HEK293T (cell line): ENCODE results near the gene CEP83.

ENCODE experiments used
- FOXA1 ChIP-seq: fragments of 450-650 bp; IDR thresholded peaks from 2 replicates; pipeline ENCODE4 v1.6.1; 2016; ENCODE audit warnings: mild to moderate bottlenecking
- FOXK2 ChIP-seq: fragments of 450-650 bp; IDR thresholded peaks from 2 replicates; pipeline ENCODE4 v1.6.1; 2016; ENCODE audit warnings: mild to moderate bottlenecking
- FOXM1 ChIP-seq: fragments of 450-650 bp; IDR thresholded peaks from 2 replicates; pipeline ENCODE4 v1.6.1; 2017; ENCODE audit warnings: mild to moderate bottlenecking, borderline replicate concordance
- HDGF ChIP-seq: fragments of 450-650 bp; IDR thresholded peaks from 2 replicates; pipeline ENCODE4 v1.6.1; 2017; ENCODE audit warnings: antibody characterized with exemption, borderline replicate concordance
- L3MBTL2 ChIP-seq: fragments of 450-650 bp; conservative IDR thresholded peaks from 2 replicates; pipeline ENCODE4 v1.6.1; 2016; ENCODE audit warnings: mild to moderate bottlenecking
- LEF1 ChIP-seq: fragments of 450-650 bp; IDR thresholded peaks from 2 replicates; pipeline ENCODE4 v1.6.1; 2017; ENCODE audit warnings: mild to moderate bottlenecking, borderline replicate concordance
- PKNOX1 ChIP-seq: fragments of 450-650 bp; IDR thresholded peaks from 2 replicates; pipeline ENCODE4 v1.6.1; 2016
- SP1 ChIP-seq: fragments of 450-650 bp; IDR thresholded peaks from 2 replicates; pipeline ENCODE4 v1.6.1; 2017
- SUZ12 ChIP-seq: fragments of 450-650 bp; IDR thresholded peaks from 2 replicates; pipeline ENCODE4 v1.6.1; 2016; ENCODE audit warnings: mild to moderate bottlenecking

- no peak for TF ChIP-seq L3MBTL2
- TF ChIP-seq FOXA1 = no peak
- TF ChIP-seq LEF1 = no peak
- TF ChIP-seq SP1 = no peak
- no peak for TF ChIP-seq HDGF
- TF ChIP-seq FOXK2 = no peak
- TF ChIP-seq FOXM1 = no peak
- no peak for TF ChIP-seq PKNOX1
- TF ChIP-seq SUZ12 = no peak
Observed at GRCh38 chr12:94305130-94305957, 154.3 kb downstream of the CEP83 start.
